Measurements from ENCODE around the gene ATP2A1.
"Not testable (repeated sequence)": the region's sequence is repeated elsewhere in the genome, so short reads cannot be mapped to it uniquely, and the experiment has no call there.

Gene ATP2A1

DNA sequence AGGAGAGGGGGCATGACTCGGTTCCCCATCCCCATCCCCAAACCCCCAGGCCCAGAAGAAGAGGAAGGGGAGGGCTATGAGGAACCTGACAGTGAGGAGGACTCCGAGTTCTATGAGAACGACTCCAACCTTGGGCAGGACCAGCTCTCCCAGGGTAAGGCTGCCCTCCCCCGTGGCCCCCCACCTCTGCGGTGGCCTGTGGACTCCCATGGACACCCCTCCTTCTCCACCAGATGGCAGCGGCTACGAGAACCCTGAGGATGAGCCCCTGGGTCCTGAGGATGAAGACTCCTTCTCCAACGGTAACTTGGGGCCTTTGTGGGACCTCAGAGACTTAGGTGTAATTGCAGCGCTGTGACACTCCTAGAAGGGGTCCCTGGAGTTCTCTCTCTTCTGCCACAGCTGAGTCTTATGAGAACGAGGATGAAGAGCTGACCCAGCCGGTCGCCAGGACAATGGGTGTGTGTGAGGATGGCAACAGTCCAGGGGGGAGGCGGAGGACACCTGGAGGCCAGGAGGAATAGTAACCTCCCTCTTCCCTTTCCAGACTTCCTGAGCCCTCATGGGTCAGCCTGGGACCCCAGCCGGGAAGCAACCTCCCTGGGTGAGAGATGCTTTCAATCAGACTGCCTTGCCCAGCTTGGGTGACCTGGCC lies 59.1 kb downstream of the ATP2A1 start:
- H3K9me3 ChIP-seq (ENCODE audit: insufficient read depth, low read length): no peaks in the 10 kb centered on the region
- no peak overlapping the region for H3K4me3 ChIP-seq (ENCODE audit: insufficient read length, low read depth)
- no peak for DNase-seq (ENCODE audit: low read depth, low spot score)
- H3K4me1 ChIP-seq (ENCODE audit: insufficient read depth, insufficient read length): peaks cover 6% of the 10 kb centered on the region
- no peaks in the 10 kb centered on the region for H3K27me3 ChIP-seq (ENCODE audit: insufficient read depth, insufficient read length)
- H3K36me3 ChIP-seq (ENCODE audit: insufficient read depth, insufficient read length, low read length): no peaks in the 10 kb centered on the region
- no peak overlapping the region for H3K9ac ChIP-seq (ENCODE audit: insufficient read length, low read depth)
- no peak for TF ChIP-seq ZNF274 (IDR thresholded peaks at IDR 0.05; ENCODE audit: low read depth, low read length)
- TF ChIP-seq YY1 (IDR thresholded peaks at IDR 0.05; ENCODE audit: insufficient read depth, insufficient read length): no peak
- no peak for TF ChIP-seq SUZ12 (IDR thresholded peaks at IDR 0.05; ENCODE audit: extremely low read depth, insufficient read depth, insufficient read length)

DNA sequence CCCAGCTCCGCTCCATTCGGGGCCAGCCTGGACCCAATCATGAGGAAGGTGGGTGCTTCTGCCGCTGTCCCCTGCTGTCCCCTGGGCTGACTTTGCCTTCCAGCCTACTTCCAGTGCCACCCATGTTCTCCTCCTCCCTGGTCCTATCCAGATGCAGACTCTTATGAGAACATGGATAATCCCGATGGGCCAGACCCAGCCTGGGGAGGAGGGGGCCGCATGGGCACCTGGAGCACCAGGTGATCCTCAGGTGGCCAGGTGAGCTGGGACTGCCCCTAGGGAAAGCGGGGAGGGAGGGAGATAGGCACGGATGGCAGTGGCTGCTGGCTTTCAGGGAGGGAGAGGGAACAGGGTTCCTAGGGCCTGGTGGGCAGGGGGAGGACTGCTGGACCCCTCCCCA lies 60.4 kb downstream of the ATP2A1 start:
- DNase-seq (ENCODE audit: low read depth, low spot score): no peak
- no peak overlapping the region for H3K4me3 ChIP-seq (ENCODE audit: insufficient read length, low read depth)
- no peak overlapping the region for H3K9ac ChIP-seq (ENCODE audit: insufficient read length, low read depth)
- no peaks in the 10 kb centered on the region for H3K36me3 ChIP-seq (ENCODE audit: insufficient read depth, insufficient read length, low read length)
- no peaks in the 10 kb centered on the region for H3K9me3 ChIP-seq (ENCODE audit: insufficient read depth, low read length)
- H3K4me1 ChIP-seq (ENCODE audit: insufficient read depth, insufficient read length): peaks cover 4% of the 10 kb centered on the region
- TF ChIP-seq YY1 (IDR thresholded peaks at IDR 0.05; ENCODE audit: insufficient read depth, insufficient read length) (no peak), SUZ12 (IDR thresholded peaks at IDR 0.05; ENCODE audit: extremely low read depth, insufficient read depth, insufficient read length) (no peak), ZNF274 (IDR thresholded peaks at IDR 0.05; ENCODE audit: low read depth, low read length) (no peak)
- no peaks in the 10 kb centered on the region for H3K27me3 ChIP-seq (ENCODE audit: insufficient read depth, insufficient read length)

DNA sequence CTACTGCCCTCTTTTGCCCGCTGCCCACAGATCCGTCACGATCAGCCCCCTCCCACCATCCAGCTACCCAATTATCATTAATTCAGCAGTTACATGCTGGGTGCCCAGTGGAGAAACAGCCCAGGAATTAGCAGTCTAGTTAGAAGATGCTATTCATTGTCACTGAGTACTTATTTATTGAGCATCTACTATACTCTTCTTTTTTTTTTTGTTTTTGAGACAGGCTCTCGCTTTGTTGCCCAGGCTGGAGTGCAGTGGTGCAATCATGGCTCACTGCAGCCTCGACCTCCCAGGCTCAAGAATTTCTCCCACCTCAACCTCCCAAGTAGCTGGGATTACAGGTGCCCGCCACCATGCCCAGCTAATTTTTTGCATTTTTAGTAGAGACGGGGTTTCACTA lies 61.5 kb downstream of the ATP2A1 start:
- not testable (repeated sequence) for H3K36me3 ChIP-seq (ENCODE audit: insufficient read depth, insufficient read length, low read length); DNase-seq (ENCODE audit: low read depth, low spot score); H3K4me1 ChIP-seq (ENCODE audit: insufficient read depth, insufficient read length); H3K4me3 ChIP-seq (ENCODE audit: insufficient read length, low read depth); H3K9ac ChIP-seq (ENCODE audit: insufficient read length, low read depth); H3K27me3 ChIP-seq (ENCODE audit: insufficient read depth, insufficient read length); H3K9me3 ChIP-seq (ENCODE audit: insufficient read depth, low read length)

DNA sequence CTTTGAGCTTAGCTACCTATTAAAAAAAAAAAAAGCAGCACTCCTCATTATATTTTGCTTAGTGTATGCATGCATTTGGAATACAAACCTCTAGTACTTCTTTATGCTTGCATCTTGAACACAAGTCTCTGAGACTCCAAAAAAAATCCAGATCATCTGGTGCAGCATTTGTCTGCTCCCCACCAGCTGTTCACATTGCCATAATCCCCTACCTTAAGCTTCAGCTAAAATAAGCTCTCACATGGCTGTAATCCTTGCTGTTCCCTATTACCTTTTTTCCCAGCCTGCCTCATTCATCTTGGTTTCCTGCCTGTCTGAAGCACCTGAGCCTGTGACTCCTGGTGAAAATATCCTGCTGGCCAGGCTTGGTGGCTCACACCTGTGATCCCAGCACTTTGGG lies 65.0 kb downstream of the ATP2A1 start:
- Histone ChIP-seq H3K4me1 (ENCODE audit: insufficient read depth, insufficient read length) (peaks cover 3% of the 10 kb centered on the region), H3K9me3 (ENCODE audit: insufficient read depth, low read length) (no peaks in the 10 kb centered on the region), H3K36me3 (ENCODE audit: insufficient read depth, insufficient read length, low read length) (no peaks in the 10 kb centered on the region), H3K4me3 (ENCODE audit: insufficient read length, low read depth) (no peak overlapping the region), H3K9ac (ENCODE audit: insufficient read length, low read depth) (no peak overlapping the region), H3K27me3 (ENCODE audit: insufficient read depth, insufficient read length) (no peaks in the 10 kb centered on the region)
- no peak for TF ChIP-seq ZNF274 (IDR thresholded peaks at IDR 0.05; ENCODE audit: low read depth, low read length)
- TF ChIP-seq SUZ12 (IDR thresholded peaks at IDR 0.05; ENCODE audit: extremely low read depth, insufficient read depth, insufficient read length): no peak
- DNase-seq (ENCODE audit: low read depth, low spot score): no peak

DNA sequence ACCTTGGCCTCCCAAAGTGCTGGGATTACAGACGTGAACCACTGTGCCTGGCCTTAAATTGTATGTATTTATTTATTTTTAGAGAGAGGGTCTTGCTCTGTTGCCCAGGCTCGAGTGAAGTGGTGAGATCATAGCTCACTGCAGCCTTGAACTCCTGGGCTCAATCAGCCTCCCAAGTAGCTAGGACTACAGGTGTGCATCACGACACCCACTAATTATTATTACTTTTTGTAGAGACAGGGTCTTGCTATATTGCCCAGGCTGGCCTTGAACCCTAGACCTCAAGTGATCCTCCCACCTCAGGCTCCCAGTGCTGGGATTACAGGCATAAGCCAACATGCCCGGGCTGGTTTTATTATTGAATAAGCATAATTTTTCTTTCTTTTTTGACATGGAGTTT lies 68.4 kb downstream of the ATP2A1 start:
- H3K9ac ChIP-seq (ENCODE audit: insufficient read length, low read depth): no peak overlapping the region
- TF ChIP-seq YY1 (IDR thresholded peaks at IDR 0.05; ENCODE audit: insufficient read depth, insufficient read length): no peak
- no peak for TF ChIP-seq SUZ12 (IDR thresholded peaks at IDR 0.05; ENCODE audit: extremely low read depth, insufficient read depth, insufficient read length)
- TF ChIP-seq ZNF274 (IDR thresholded peaks at IDR 0.05; ENCODE audit: low read depth, low read length): no peak
- no peak overlapping the region for H3K4me3 ChIP-seq (ENCODE audit: insufficient read length, low read depth)
- H3K27me3 ChIP-seq (ENCODE audit: insufficient read depth, insufficient read length): no peaks in the 10 kb centered on the region
- H3K4me1 ChIP-seq (ENCODE audit: insufficient read depth, insufficient read length): peaks cover 3% of the 10 kb centered on the region
- no peak for DNase-seq (ENCODE audit: low read depth, low spot score)
- H3K9me3 ChIP-seq (ENCODE audit: insufficient read depth, low read length): no peaks in the 10 kb centered on the region
- no peaks in the 10 kb centered on the region for H3K36me3 ChIP-seq (ENCODE audit: insufficient read depth, insufficient read length, low read length)

DNA sequence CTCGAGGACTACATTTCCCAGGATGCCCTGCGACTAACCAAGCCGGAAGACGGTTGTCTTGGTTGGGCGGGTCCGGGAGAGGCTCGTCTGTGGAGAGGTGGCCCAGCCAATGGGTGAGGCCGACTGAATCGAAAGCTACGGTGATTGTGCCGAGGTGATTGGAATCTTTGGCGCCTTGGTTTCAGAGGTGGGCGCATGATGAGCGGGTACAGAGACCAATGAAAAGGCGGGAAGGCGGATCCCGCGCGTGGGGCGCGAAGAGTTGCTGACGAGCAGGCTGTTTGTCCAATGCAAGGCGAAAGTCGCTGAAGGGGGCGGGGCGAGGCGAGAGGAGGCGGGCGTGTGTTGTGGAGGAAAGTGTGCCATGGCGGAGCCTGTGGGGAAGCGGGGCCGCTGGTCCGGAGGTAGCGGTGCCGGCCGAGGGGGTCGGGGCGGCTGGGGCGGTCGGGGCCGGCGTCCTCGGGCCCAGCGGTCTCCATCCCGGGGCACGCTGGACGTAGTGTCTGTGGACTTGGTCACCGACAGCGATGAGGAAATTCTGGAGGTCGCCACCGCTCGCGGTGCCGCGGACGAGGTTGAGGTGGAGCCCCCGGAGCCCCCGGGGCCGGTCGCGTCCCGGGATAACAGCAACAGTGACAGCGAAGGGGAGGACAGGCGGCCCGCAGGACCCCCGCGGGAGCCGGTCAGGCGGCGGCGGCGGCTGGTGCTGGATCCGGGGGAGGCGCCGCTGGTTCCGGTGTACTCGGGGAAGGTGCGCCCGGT lies 72.5 kb downstream of the ATP2A1 start, which contains the start of gene NFATC2IP:
NFATC2IP (plus strand) TSS at position 290 of the 762 bp plus-strand sequence; CDS start at position 365, 75 bp downstream.
- peak; percentile 99 for DNase-seq (ENCODE audit: low read depth, low spot score)
- peaks cover 41% of the 10 kb centered on the region for H3K36me3 ChIP-seq (ENCODE audit: insufficient read depth, insufficient read length, low read length)
- peak within 1 kb of the TSS; percentile 99 for H3K9ac ChIP-seq (ENCODE audit: insufficient read length, low read depth)
- H3K9me3 ChIP-seq (ENCODE audit: insufficient read depth, low read length): no peaks in the 10 kb centered on the region
- peaks cover 2% of the 10 kb centered on the region for H3K4me1 ChIP-seq (ENCODE audit: insufficient read depth, insufficient read length)
- no peaks in the 10 kb centered on the region for H3K27me3 ChIP-seq (ENCODE audit: insufficient read depth, insufficient read length)
- TF ChIP-seq SUZ12 (IDR thresholded peaks at IDR 0.05; ENCODE audit: extremely low read depth, insufficient read depth, insufficient read length): no peak
- TF ChIP-seq YY1 (IDR thresholded peaks at IDR 0.05; ENCODE audit: insufficient read depth, insufficient read length): peak; percentile 69
- H3K4me3 ChIP-seq (ENCODE audit: insufficient read length, low read depth): peak within 1 kb of the TSS; percentile 71

DNA sequence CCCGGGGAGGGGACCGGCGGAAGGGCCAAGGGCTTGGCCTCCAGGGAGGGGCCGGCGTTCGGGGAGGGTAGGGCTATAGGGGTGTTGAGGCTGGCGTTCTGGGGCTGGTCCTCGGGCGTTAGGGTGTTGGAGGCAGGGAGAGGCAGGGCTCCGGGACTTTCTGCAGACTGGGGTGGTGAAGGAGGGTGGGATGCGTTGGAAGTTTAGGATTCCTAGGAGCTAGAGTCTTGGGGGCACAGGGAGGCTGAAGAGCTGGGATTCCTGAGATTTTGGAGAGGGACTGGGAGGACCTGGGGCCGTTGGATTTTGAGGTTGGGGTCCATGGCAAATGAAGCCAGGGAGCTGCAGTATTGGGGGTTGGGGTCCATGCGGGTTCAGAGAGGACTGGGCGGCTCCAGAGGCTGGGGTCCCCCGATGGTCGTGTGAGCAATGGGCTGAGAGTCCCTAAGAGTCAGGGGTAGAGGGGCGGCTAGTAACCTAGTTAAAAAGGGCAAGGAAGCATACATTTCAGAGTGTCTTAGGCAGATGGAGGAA lies 73.2 kb downstream of the ATP2A1 start:
- H3K4me3 ChIP-seq (ENCODE audit: insufficient read length, low read depth): peak overlapping the region; percentile 71
- no peak for DNase-seq (ENCODE audit: low read depth, low spot score)
- H3K4me1 ChIP-seq (ENCODE audit: insufficient read depth, insufficient read length): no peaks in the 10 kb centered on the region
- H3K36me3 ChIP-seq (ENCODE audit: insufficient read depth, insufficient read length, low read length): peaks cover 47% of the 10 kb centered on the region
- TF ChIP-seq YY1 (IDR thresholded peaks at IDR 0.05; ENCODE audit: insufficient read depth, insufficient read length) (no peak), SUZ12 (IDR thresholded peaks at IDR 0.05; ENCODE audit: extremely low read depth, insufficient read depth, insufficient read length) (no peak), ZNF274 (IDR thresholded peaks at IDR 0.05; ENCODE audit: low read depth, low read length) (no peak)
- no peaks in the 10 kb centered on the region for H3K27me3 ChIP-seq (ENCODE audit: insufficient read depth, insufficient read length)
- no peaks in the 10 kb centered on the region for H3K9me3 ChIP-seq (ENCODE audit: insufficient read depth, low read length)
- H3K9ac ChIP-seq (ENCODE audit: insufficient read length, low read depth): peak overlapping the region; percentile 99

All from NT2/D1 (cell line).